ENCODE results near the gene SUPT3H.

DNA sequence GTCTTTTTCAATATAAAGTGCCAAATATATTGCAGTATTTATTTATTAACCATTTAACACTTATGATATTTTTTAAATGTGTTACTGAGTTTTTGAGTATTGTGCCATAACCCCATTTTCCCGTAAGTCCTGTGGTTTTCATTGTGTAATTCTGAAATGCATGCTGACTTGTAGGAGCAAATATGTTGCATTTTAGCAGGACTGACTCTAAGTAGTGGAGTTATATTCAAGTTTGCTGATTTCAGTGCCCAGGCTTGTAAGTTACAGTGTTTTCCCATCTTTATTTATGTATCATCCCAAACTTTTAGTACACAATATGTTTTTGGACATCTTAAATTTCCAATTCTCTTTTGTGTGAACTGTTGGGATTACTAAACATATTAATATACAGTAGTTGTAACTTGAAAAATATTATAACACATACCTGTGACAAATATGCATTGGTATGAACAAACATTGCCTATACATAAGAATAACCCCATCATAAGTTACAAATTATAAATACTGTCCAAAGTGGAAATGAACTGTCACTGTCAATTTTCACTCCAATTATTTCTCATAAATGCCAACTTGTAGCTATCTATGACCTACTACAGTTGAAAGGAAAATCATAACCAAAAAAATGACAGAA lies 228.9 kb downstream of the SUPT3H start:
- no peak for TF ChIP-seq YY1 (IDR thresholded peaks at IDR 0.05; ENCODE audit: insufficient read depth, insufficient read length)
- TF ChIP-seq ZNF274 (IDR thresholded peaks at IDR 0.05; ENCODE audit: low read depth, low read length), result no peak
- TF ChIP-seq SUZ12 (IDR thresholded peaks at IDR 0.05; ENCODE audit: extremely low read depth, insufficient read depth, insufficient read length), result no peak
